ENCODE results near the gene GFRA3.
A peak's percentile ranks its signal among the peaks of the same experiment; 100 is the strongest.
"Not testable (repeated sequence)": the region's sequence is repeated elsewhere in the genome, so short reads cannot be mapped to it uniquely, and the experiment has no call there.

GFRA3 gene, protein sequence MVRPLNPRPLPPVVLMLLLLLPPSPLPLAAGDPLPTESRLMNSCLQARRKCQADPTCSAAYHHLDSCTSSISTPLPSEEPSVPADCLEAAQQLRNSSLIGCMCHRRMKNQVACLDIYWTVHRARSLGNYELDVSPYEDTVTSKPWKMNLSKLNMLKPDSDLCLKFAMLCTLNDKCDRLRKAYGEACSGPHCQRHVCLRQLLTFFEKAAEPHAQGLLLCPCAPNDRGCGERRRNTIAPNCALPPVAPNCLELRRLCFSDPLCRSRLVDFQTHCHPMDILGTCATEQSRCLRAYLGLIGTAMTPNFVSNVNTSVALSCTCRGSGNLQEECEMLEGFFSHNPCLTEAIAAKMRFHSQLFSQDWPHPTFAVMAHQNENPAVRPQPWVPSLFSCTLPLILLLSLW

DNA sequence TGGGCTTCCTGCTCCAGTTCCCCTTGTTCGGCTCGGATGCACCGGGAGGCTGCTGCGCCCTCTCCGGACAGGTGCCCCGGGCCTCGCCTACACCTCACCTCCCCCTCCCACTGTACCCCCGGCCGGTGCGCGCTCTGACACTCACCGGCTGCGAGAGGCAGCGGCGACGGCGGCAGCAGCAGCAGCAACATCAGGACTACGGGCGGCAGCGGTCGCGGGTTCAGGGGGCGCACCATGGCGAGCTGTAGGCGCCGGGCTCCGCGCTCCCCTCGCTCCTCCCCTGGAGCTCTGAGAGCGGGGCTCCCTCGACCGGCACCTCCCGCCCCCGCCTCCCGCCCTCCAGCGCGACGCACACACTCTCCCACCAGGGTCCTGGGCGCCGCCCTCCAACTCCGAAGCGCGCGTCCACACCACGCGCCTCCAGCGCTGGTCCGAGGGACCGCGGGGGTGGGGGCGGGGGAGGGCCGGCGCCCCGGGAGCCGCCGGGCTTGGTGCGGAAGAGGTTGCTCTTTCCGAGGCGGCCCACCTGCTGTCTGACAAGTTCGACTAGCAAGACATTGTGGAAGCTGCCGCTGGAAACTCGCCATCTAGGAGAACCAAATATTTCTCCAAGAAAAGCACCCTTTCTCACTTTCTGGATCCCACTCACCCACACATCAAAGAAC is at the start of gene GFRA3:
TSS of gene GFRA3 (minus strand) at position 433 of the 665 bp plus-strand sequence. CDS start at position 236, 197 bp downstream.
- H3K27me3 ChIP-seq (ENCODE audit: control insufficient read depth in 1 of 2, insufficient read depth in 2 of 2, low read length in 2 of 2) = peaks cover 10 to 16% of the 10 kb centered on the region in 2 donors
- peak within 1 kb of the TSS; percentile 28 to 49 for H3K4me3 ChIP-seq (ENCODE audit: low read length in 2 of 2)
- no peaks in the 10 kb centered on the region for H3K9me3 ChIP-seq (ENCODE audit: control insufficient read depth in 2 of 2, low read length in 2 of 2)
- H3K9ac ChIP-seq (ENCODE audit: low read length in 2 of 2) = no peak within 1 kb of the TSS
- peaks cover 4% of the 10 kb centered on the region for H3K4me1 ChIP-seq (ENCODE audit: control insufficient read depth, insufficient read depth, low read length)
- no peak within 1 kb of the TSS for H3K27ac ChIP-seq (ENCODE audit: low read length)
- H3K36me3 ChIP-seq (ENCODE audit: control insufficient read depth in 2 of 2, insufficient read depth in 2 of 2, low read length in 2 of 2) = no peaks in the 10 kb centered on the region

DNA sequence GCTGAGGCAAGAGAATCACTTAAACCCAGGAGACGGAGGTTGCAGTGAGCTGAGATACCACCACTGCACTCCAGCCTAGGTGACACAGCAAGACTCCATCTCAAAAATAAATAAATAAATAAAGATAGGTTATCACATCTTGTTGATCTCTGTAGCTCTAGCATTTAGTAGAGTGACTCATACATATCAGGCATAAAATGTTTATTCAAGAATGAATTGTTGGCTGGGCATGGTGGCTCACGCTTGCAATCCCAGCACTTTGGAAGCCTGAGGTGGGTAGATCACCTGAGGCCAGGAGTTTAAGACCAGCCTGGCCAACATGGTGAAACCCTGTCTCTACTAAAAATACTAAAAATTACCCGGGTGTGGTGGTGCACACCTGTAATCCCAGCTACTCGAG is 43.8 kb upstream of the GFRA3 start:
- H3K27me3 ChIP-seq (ENCODE audit: control insufficient read depth in 1 of 2, insufficient read depth in 2 of 2, low read length in 2 of 2); H3K36me3 ChIP-seq (ENCODE audit: control insufficient read depth in 2 of 2, insufficient read depth in 2 of 2, low read length in 2 of 2); H3K9me3 ChIP-seq (ENCODE audit: control insufficient read depth in 2 of 2, low read length in 2 of 2); H3K4me1 ChIP-seq (ENCODE audit: control insufficient read depth, insufficient read depth, low read length); H3K9ac ChIP-seq (ENCODE audit: low read length in 2 of 2); H3K27ac ChIP-seq (ENCODE audit: low read length); H3K4me3 ChIP-seq (ENCODE audit: low read length in 2 of 2): not testable (repeated sequence)

DNA sequence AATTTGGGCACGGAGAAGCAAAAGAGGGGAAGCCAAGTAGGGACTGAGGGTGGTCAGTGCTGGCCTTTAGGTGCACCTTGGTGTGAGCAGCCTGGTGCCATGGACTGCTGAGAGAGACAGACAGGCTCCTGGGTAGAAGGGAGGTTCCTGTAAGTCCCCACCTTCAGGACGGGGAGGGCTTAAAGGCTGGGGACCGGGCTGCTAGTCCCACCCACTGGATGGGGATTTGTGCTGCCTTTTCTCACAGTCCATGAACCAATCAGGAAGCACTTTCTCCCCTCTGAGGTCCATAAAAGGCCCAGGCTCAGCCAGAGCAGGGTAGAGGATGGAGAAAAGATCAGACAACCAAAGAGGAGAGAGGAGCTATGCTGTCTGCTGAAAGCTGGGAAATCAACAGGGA is 41.9 kb upstream of the GFRA3 start:
- no peaks in the 10 kb centered on the region for H3K4me1 ChIP-seq (ENCODE audit: control insufficient read depth, insufficient read depth, low read length)
- no peak overlapping the region for H3K27ac ChIP-seq (ENCODE audit: low read length)
- no peak overlapping the region for H3K9ac ChIP-seq (ENCODE audit: low read length in 2 of 2)
- no peaks in the 10 kb centered on the region for H3K9me3 ChIP-seq (ENCODE audit: control insufficient read depth in 2 of 2, low read length in 2 of 2)
- no peaks in the 10 kb centered on the region for H3K27me3 ChIP-seq (ENCODE audit: control insufficient read depth in 1 of 2, insufficient read depth in 2 of 2, low read length in 2 of 2)
- no peak overlapping the region for H3K4me3 ChIP-seq (ENCODE audit: low read length in 2 of 2)
- H3K36me3 ChIP-seq (ENCODE audit: control insufficient read depth in 2 of 2, insufficient read depth in 2 of 2, low read length in 2 of 2) = no peaks in the 10 kb centered on the region

DNA sequence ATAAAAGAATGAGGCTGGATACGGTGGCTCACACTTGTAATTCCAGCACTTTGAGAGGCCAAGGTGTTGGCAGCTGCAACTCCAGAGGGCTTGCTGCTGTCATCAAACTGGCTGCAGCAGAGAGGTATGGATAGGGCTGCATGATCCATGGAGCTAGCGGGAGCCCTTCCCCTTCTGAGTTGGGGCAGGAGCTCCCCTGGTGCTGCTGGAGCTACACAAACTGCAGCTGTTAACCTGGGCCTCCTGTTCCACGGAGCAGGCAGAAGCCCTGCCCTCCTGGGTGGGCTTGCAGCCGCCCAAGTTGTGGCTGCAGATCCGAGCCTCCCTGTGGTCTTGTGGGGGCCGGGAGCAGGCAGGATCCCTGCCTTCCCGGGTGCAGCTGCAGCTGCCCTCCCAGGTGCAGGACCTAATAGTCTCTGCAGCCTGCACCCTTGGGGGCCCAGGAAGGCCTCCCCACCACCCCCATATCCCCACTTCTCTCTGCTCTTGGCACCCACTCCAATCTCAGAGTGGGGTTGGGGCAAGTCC is 41.4 kb upstream of the GFRA3 start:
- Histone ChIP-seq H3K4me3 (ENCODE audit: low read length in 2 of 2) (no peak overlapping the region), H3K9me3 (ENCODE audit: control insufficient read depth in 2 of 2, low read length in 2 of 2) (no peaks in the 10 kb centered on the region), H3K9ac (ENCODE audit: low read length in 2 of 2) (no peak overlapping the region), H3K4me1 (ENCODE audit: control insufficient read depth, insufficient read depth, low read length) (no peaks in the 10 kb centered on the region), H3K27ac (ENCODE audit: low read length) (no peak overlapping the region), H3K36me3 (ENCODE audit: control insufficient read depth in 2 of 2, insufficient read depth in 2 of 2, low read length in 2 of 2) (no peaks in the 10 kb centered on the region), H3K27me3 (ENCODE audit: control insufficient read depth in 1 of 2, insufficient read depth in 2 of 2, low read length in 2 of 2) (no peaks in the 10 kb centered on the region)

DNA sequence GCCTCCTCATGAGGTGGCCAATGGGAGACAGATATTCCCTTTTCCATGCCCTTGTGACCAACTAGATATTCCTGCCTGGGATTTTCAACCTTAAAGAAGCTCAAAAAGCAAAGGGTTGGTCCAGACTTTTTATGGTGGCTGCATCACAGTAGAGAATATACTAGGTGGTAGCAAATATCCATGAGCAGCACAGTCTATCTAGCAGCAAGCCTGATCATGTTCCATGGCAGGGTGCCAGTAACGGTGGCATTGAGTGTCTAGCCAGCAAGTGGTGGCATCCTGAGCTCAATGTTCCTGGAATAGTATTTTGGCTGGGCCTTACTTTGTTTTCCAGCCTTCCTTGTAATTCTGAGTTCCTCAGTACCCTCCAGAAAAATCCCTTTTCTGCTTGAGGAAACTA is 31.4 kb upstream of the GFRA3 start:
- no peak overlapping the region for H3K27ac ChIP-seq (ENCODE audit: low read length)
- H3K9ac ChIP-seq (ENCODE audit: low read length in 2 of 2) = no peak overlapping the region
- H3K9me3 ChIP-seq (ENCODE audit: control insufficient read depth in 2 of 2, low read length in 2 of 2) = no peaks in the 10 kb centered on the region
- no peaks in the 10 kb centered on the region for H3K36me3 ChIP-seq (ENCODE audit: control insufficient read depth in 2 of 2, insufficient read depth in 2 of 2, low read length in 2 of 2)
- no peaks in the 10 kb centered on the region for H3K27me3 ChIP-seq (ENCODE audit: control insufficient read depth in 1 of 2, insufficient read depth in 2 of 2, low read length in 2 of 2)
- no peaks in the 10 kb centered on the region for H3K4me1 ChIP-seq (ENCODE audit: control insufficient read depth, insufficient read depth, low read length)
- no peak overlapping the region for H3K4me3 ChIP-seq (ENCODE audit: low read length in 2 of 2)

DNA sequence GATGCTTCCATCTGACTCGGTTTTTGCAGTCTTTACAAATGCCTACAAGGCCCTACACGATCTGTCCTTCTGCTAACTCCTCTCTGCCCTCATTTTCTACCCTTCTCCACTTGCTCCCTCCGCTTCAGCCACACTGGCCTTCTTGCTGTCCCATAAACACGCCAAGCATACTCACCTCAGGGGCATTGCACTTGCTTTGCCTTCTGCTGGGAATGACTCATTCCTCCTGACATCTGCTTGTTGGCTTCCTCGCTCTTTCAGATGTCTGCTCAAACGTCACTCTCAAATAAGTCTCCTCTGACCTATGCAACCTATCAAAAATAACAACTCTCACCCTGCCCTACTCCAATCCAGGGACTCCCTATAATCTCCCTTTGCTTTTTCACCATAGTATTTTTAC is 29.0 kb upstream of the GFRA3 start:
- no peaks in the 10 kb centered on the region for H3K36me3 ChIP-seq (ENCODE audit: control insufficient read depth in 2 of 2, insufficient read depth in 2 of 2, low read length in 2 of 2)
- no peak overlapping the region for H3K4me3 ChIP-seq (ENCODE audit: low read length in 2 of 2)
- no peaks in the 10 kb centered on the region for H3K9me3 ChIP-seq (ENCODE audit: control insufficient read depth in 2 of 2, low read length in 2 of 2)
- H3K4me1 ChIP-seq (ENCODE audit: control insufficient read depth, insufficient read depth, low read length) = no peaks in the 10 kb centered on the region
- no peaks in the 10 kb centered on the region for H3K27me3 ChIP-seq (ENCODE audit: control insufficient read depth in 1 of 2, insufficient read depth in 2 of 2, low read length in 2 of 2)
- H3K27ac ChIP-seq (ENCODE audit: low read length) = no peak overlapping the region
- no peak overlapping the region for H3K9ac ChIP-seq (ENCODE audit: low read length in 2 of 2)

DNA sequence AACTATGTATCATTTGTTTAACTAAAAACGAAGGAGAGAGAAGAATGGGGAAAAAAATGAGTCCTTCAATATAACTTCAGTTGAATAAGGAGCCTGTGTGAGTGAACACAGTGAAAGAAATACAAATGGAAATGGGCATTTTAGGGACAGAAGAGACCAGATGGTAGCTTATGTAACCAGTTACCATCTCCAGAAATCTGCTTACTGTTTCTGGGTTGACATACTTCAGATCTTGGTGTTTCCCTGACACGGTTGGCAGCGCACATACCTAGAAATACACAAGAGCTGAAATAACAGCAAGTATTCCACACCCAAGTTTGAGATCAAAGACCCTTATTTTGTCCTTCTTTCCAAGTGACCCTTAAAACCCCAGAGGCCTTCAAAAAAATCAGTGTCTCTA is 14.9 kb upstream of the GFRA3 start:
- H3K4me3 ChIP-seq (ENCODE audit: low read length in 2 of 2) = no peak overlapping the region
- no peak overlapping the region for H3K27ac ChIP-seq (ENCODE audit: low read length)
- no peaks in the 10 kb centered on the region for H3K27me3 ChIP-seq (ENCODE audit: control insufficient read depth in 1 of 2, insufficient read depth in 2 of 2, low read length in 2 of 2)
- H3K4me1 ChIP-seq (ENCODE audit: control insufficient read depth, insufficient read depth, low read length) = no peaks in the 10 kb centered on the region
- H3K9ac ChIP-seq (ENCODE audit: low read length in 2 of 2) = no peak overlapping the region
- H3K9me3 ChIP-seq (ENCODE audit: control insufficient read depth in 2 of 2, low read length in 2 of 2) = no peaks in the 10 kb centered on the region
- H3K36me3 ChIP-seq (ENCODE audit: control insufficient read depth in 2 of 2, insufficient read depth in 2 of 2, low read length in 2 of 2) = no peaks in the 10 kb centered on the region

DNA sequence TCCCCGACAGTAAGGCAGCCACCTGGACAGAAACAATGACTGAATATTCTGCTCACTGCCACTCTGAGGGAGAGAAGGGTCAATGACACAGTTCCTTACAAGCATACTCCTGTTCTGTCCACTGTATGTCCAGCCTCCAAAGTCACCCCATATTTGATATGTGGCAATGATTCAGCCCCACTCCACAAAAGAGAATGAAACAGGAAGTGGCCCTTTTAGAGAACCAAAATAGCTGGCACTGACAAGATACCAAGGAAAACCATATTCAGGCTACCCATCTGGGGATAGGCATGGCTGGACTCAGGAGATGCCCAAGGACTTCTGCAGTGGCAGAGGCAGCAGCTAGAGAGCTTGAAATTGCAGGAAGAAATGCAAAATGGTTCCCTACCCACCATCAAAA is 12.8 kb upstream of the GFRA3 start:
- Histone ChIP-seq H3K9ac (ENCODE audit: low read length in 2 of 2) (no peak overlapping the region), H3K9me3 (ENCODE audit: control insufficient read depth in 2 of 2, low read length in 2 of 2) (no peaks in the 10 kb centered on the region), H3K4me1 (ENCODE audit: control insufficient read depth, insufficient read depth, low read length) (no peaks in the 10 kb centered on the region), H3K27ac (ENCODE audit: low read length) (no peak overlapping the region), H3K27me3 (ENCODE audit: control insufficient read depth in 1 of 2, insufficient read depth in 2 of 2, low read length in 2 of 2) (no peaks in the 10 kb centered on the region), H3K4me3 (ENCODE audit: low read length in 2 of 2) (no peak overlapping the region), H3K36me3 (ENCODE audit: control insufficient read depth in 2 of 2, insufficient read depth in 2 of 2, low read length in 2 of 2) (no peaks in the 10 kb centered on the region)

DNA sequence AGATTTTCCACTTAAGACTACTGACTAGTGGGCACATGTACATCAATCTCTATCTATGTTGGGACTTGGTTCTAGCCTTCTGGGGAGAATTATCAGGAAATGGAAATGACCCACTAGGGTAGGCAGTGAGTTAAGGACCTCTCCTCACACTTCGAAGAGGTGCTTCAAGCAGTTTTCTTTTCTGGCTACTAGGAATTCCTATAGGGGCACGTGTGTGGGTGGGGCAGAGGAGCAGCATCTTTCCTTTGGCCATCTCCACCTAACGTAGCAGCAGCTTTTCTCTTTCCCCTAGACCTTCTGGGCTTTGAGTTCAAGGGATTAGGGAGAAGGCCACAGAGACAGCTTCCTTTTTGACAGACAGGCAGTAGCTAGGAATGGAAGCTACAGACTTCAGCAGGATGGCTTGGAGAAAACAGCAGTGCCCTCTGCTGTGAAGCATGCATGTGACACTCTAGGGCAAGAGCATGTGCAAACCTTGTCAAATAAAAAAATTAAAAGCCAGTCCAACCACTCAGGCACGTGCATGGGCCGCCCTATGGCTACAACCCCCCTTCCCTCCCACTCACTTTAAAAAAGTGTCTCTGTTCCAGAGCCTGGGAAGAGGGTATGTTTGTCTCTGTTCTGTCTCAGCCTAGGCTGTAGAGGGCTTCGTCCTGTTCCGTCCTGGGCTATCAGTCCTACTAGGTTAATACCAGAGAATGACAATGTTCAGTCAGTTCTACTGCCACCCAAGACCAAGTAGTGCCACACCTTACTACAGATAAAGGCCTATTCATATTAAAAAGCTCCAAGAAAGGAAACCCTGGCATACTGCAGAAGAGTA is 8.7 kb upstream of the GFRA3 start:
- Histone ChIP-seq H3K9me3 (ENCODE audit: control insufficient read depth in 2 of 2, low read length in 2 of 2) (no peaks in the 10 kb centered on the region), H3K36me3 (ENCODE audit: control insufficient read depth in 2 of 2, insufficient read depth in 2 of 2, low read length in 2 of 2) (no peaks in the 10 kb centered on the region), H3K4me3 (ENCODE audit: low read length in 2 of 2) (no peak overlapping the region), H3K27ac (ENCODE audit: low read length) (no peak overlapping the region), H3K9ac (ENCODE audit: low read length in 2 of 2) (no peak overlapping the region), H3K4me1 (ENCODE audit: control insufficient read depth, insufficient read depth, low read length) (no peaks in the 10 kb centered on the region), H3K27me3 (ENCODE audit: control insufficient read depth in 1 of 2, insufficient read depth in 2 of 2, low read length in 2 of 2) (no peaks in the 10 kb centered on the region)

DNA sequence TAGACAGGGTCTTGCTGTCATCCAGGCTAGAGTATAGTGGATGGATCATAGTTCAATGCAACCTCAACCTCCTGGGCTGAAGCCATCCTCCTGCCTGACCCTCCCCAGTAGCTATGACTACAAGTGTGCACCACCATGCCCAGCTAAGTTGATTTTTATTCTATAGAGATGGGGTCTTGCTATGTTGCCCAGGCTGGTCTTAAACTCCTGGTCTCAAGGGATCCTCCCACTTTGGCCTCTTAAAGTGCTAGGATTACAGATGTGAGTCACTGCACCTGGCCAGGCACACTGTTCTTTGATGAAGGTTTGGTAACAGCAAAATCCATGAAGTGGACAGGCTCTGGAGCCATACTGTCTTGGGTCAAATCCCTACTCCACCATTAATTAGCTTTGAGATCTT is 6.5 kb upstream of the GFRA3 start:
- Histone ChIP-seq H3K4me1 (ENCODE audit: control insufficient read depth, insufficient read depth, low read length) (no peaks in the 10 kb centered on the region), H3K27ac (ENCODE audit: low read length) (no peak overlapping the region), H3K36me3 (ENCODE audit: control insufficient read depth in 2 of 2, insufficient read depth in 2 of 2, low read length in 2 of 2) (no peaks in the 10 kb centered on the region), H3K27me3 (ENCODE audit: control insufficient read depth in 1 of 2, insufficient read depth in 2 of 2, low read length in 2 of 2) (no peaks in the 10 kb centered on the region), H3K9ac (ENCODE audit: low read length in 2 of 2) (no peak overlapping the region), H3K9me3 (ENCODE audit: control insufficient read depth in 2 of 2, low read length in 2 of 2) (no peaks in the 10 kb centered on the region), H3K4me3 (ENCODE audit: low read length in 2 of 2) (no peak overlapping the region)
